Breast epithelium (tissue), 4 donors: ENCODE data around the gene SMCO4. TPM values are rescaled to one million over a fixed set of nuclear protein-coding genes. Genes with fewer than 3 reads are reported as not detected.
"Not testable (repeated sequence)": the region's sequence is repeated elsewhere in the genome, so short reads cannot be mapped to it uniquely, and the experiment has no call there.

ENCODE experiments used
- DNase-seq, 2 donors: peaks; one replicate each; pipeline ENCODE4 v3.0.0-alpha.2; 2019; ENCODE audit warnings: low spot score in 2 of 2
- H3K27ac ChIP-seq, 2 donors: fragments of 200-600 bp; sonication (generic) in 1 of 2; one replicate each; pipeline ENCODE4 v1.5.1; 2016 to 2019; ENCODE audit warnings: mild to moderate bottlenecking in 1 of 2
- H3K27me3 ChIP-seq, 2 donors: fragments of 200-600 bp; sonication (generic) in 1 of 2; one replicate each; pipeline versions ENCODE4 v1.5.1 to v1.6.0; 2017 to 2019; ENCODE audit warnings: control low read depth in 1 of 2, mild to moderate bottlenecking in 1 of 2
- H3K36me3 ChIP-seq: fragments of 200-600 bp; one replicate; pipeline ENCODE4 v1.5.1; 2019
- H3K4me1 ChIP-seq, 2 donors: fragments of 200-600 bp; sonication (generic); one replicate each; pipeline ENCODE4 v1.5.1; 2016 to 2019; ENCODE audit warnings: control low read depth in 1 of 2
- H3K4me3 ChIP-seq, 3 donors: fragments of 200-600 bp; sonication (generic); 1 replicate in 2 of 3; 2 replicates in 1 of 3; pipeline ENCODE4 v1.5.1; 2016 to 2019; ENCODE audit warnings: mild to moderate bottlenecking in 3 of 3, moderate library complexity in 2 of 3
- H3K9me3 ChIP-seq, 2 donors: fragments of 200-600 bp; sonication (generic) in 1 of 2; one replicate each; pipeline ENCODE4 v1.5.1; 2016 to 2019; ENCODE audit warnings: control low read depth in 1 of 2
- POLR2A ChIP-seq: fragments of 450-650 bp; IDR thresholded peaks from one replicate; pipeline ENCODE4 v1.6.1; 2016; ENCODE audit warnings: antibody characterized with exemption, mild to moderate bottlenecking, moderate library complexity
- POLR2AphosphoS5 ChIP-seq, 3 donors: sonication (generic); formaldehyde crosslinking; IDR thresholded peaks; one replicate each; pipeline ENCODE4 v1.6.1; 2017; ENCODE audit warnings: antibody characterized with exemption in 3 of 3
- intact Hi-C: fragments of 100-400 bp; cut with DNase I; formaldehyde crosslinking; loops from one replicate; pipeline ENCODE4 v1.15.1; 2023; ENCODE audit warnings: low total_unique reads
- total RNA-seq, 3 donors: library from RNA; depleted of rRNA; stranded (reverse); fragments of >200 nt; gene quantifications; one replicate each; pipeline ENCODE4 v1.1.0, GENCODE V29; 2016
- TF ChIP-seq, protein P1 (sequence below), 3 donors: fragments of 450-650 bp; IDR thresholded peaks; one replicate each; pipeline ENCODE4 v1.5.1; 2016 to 2017; ENCODE audit warnings: antibody characterized with exemption in 3 of 3, mild to moderate bottlenecking in 3 of 3, moderate library complexity in 3 of 3

SMCO4 gene, protein sequence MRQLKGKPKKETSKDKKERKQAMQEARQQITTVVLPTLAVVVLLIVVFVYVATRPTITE
- total RNA-seq: 10 to 100 TPM; 13.4 to 64.4 (median 21.0) TPM

GRCh38 chr11:93543292-93543977, at the start of gene SMCO4:
Gene SMCO4 (minus strand): TSS chr11:93543391. CDS start chr11:93479189, 64,202 bp downstream.
- intact Hi-C loops: no loop called here
- no peaks in the 10 kb centered on the region for H3K36me3 ChIP-seq
- DNase-seq: peak; percentile 56 to 79
- H3K9me3 ChIP-seq: no peaks in the 10 kb centered on the region
- TF ChIP-seq, protein P1, sequence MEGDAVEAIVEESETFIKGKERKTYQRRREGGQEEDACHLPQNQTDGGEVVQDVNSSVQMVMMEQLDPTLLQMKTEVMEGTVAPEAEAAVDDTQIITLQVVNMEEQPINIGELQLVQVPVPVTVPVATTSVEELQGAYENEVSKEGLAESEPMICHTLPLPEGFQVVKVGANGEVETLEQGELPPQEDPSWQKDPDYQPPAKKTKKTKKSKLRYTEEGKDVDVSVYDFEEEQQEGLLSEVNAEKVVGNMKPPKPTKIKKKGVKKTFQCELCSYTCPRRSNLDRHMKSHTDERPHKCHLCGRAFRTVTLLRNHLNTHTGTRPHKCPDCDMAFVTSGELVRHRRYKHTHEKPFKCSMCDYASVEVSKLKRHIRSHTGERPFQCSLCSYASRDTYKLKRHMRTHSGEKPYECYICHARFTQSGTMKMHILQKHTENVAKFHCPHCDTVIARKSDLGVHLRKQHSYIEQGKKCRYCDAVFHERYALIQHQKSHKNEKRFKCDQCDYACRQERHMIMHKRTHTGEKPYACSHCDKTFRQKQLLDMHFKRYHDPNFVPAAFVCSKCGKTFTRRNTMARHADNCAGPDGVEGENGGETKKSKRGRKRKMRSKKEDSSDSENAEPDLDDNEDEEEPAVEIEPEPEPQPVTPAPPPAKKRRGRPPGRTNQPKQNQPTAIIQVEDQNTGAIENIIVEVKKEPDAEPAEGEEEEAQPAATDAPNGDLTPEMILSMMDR (IDR thresholded peaks at IDR 0.05): peak in 2 of 3 donors; percentile 57 to 70
- TF ChIP-seq POLR2AphosphoS5 (IDR thresholded peaks at IDR 0.05): peak in 1 of 3 donors; percentile 9
- no peak for TF ChIP-seq POLR2A
- peak within 1 kb of the TSS; percentile 65 to 83 (median 82) for H3K4me3 ChIP-seq
- H3K27me3 ChIP-seq: no peaks in the 10 kb centered on the region
- peak within 1 kb of the TSS; percentile 93 to 95 for H3K27ac ChIP-seq
- no peaks in the 10 kb centered on the region for H3K4me1 ChIP-seq

- H3K9me3 ChIP-seq: no peaks in the 10 kb centered on the region
- H3K27me3 ChIP-seq: no peaks in the 10 kb centered on the region
- TF ChIP-seq, protein P1 (IDR thresholded peaks at IDR 0.05): no peak
- no peak for TF ChIP-seq POLR2AphosphoS5 (IDR thresholded peaks at IDR 0.05)
- TF ChIP-seq POLR2A: no peak
- no peak overlapping the region for H3K27ac ChIP-seq
- intact Hi-C loops: no loop called here
- no peaks in the 10 kb centered on the region for H3K4me1 ChIP-seq
- DNase-seq: no peak
- H3K4me3 ChIP-seq: no peak overlapping the region
- no peaks in the 10 kb centered on the region for H3K36me3 ChIP-seq
Measured at GRCh38 chr11:93591247-93591898, 48.2 kb upstream of the SMCO4 start.

- no peaks in the 10 kb centered on the region for H3K9me3 ChIP-seq
- no peaks in the 10 kb centered on the region for H3K36me3 ChIP-seq
- no peak overlapping the region for H3K4me3 ChIP-seq
- TF ChIP-seq, protein P1 (IDR thresholded peaks at IDR 0.05): no peak
- TF ChIP-seq POLR2A (no peak), POLR2AphosphoS5 (IDR thresholded peaks at IDR 0.05) (no peak)
- intact Hi-C loops: no loop called here
- no peaks in the 10 kb centered on the region for H3K27me3 ChIP-seq
- H3K4me1 ChIP-seq: no peaks in the 10 kb centered on the region
- no peak for DNase-seq
- no peak overlapping the region for H3K27ac ChIP-seq
Measured at GRCh38 chr11:93589347-93589746, 46.2 kb upstream of the SMCO4 start.

- H3K36me3 ChIP-seq: no peaks in the 10 kb centered on the region
- no peaks in the 10 kb centered on the region for H3K4me1 ChIP-seq
- no peaks in the 10 kb centered on the region for H3K9me3 ChIP-seq
- DNase-seq: peak in 1 of 2 donors; percentile 34
- no peak overlapping the region for H3K27ac ChIP-seq
- no peak overlapping the region for H3K4me3 ChIP-seq
- intact Hi-C loops: no loop called here
- H3K27me3 ChIP-seq: no peaks in the 10 kb centered on the region
- no peak for TF ChIP-seq POLR2A
- TF ChIP-seq, protein P1 (IDR thresholded peaks at IDR 0.05): no peak
Measured at GRCh38 chr11:93587858-93588581, 44.8 kb upstream of the SMCO4 start.

DNA sequence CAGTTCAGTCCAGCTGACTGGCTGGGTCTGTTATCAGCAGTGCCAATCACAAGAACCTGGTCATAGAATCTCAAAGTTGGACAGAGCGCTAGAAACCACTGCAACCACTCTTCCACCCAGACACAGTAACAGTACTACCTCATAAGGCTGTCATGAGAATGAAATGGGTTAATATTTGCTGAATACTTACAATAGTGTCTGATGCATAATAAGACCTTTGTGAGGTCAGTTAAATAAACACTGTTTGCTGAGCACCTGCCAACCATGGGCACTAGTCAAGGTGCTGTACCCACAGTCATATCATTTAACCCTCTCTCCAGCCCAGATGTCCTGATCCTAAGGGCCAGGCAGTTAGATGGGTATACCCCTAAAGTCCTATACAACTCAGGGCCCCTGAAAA, 44.2 kb upstream of the SMCO4 start:
- intact Hi-C loops, H3K4me3 ChIP-seq, H3K27me3 ChIP-seq, H3K4me1 ChIP-seq, DNase-seq, H3K36me3 ChIP-seq, H3K9me3 ChIP-seq, H3K27ac ChIP-seq: not testable (repeated sequence)
